HG03439 (cell line): ENCODE measurements around the gene MEIS3.
"Not testable (repeated sequence)": the region's sequence is repeated elsewhere in the genome, so short reads cannot be mapped to it uniquely, and the experiment has no call there.

ENCODE experiments used
- ATAC-seq: cut with Tn5 transposase; IDR thresholded peaks from one replicate; pipeline ENCODE4 v1.9.1; 2021; ENCODE audit warnings: mild to moderate bottlenecking, moderate library complexity; ENCODE audit not compliant: unreplicated experiment

MEIS3 gene

DNA sequence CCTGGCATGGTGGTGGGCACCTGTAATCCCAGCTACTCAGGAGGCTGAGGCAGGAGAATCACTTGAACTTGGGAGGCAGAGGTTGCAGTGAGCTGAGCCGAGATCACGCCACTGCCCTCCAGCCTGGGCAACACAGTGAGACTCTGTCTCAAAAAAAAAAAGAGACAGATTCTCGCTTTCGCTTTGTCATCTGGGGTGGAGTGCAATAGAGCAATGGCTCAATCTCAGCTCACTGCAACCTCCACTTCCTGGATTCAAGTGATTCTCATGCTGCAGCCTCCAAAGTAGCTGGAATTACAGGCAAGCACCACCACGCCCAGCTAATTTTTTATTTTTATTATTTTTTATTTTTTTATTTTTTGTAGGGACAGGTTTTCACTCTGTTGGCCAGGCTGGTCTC is 30.6 kb downstream of the MEIS3 start:
- ATAC-seq = not testable (repeated sequence)

DNA sequence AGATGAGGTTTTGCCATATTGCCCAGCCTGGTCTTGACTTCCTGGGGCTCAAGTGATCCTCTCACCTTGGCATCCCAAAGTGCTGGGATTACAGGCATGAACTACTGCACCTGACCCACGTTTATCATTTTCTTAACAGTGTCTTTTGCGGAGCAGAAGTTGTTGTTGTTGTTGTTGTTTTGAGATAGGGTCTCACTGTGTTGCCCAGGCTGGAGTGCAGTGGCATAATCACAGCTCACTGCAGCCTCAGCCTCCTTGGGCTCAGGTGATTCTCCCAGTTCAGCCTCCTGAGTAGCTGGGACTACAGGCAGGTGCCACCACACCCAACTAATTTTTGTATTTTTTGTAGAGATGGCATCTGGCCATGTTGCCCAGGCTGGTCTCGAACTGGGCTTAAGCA is 31.7 kb downstream of the MEIS3 start:
- not testable (repeated sequence) for ATAC-seq

DNA sequence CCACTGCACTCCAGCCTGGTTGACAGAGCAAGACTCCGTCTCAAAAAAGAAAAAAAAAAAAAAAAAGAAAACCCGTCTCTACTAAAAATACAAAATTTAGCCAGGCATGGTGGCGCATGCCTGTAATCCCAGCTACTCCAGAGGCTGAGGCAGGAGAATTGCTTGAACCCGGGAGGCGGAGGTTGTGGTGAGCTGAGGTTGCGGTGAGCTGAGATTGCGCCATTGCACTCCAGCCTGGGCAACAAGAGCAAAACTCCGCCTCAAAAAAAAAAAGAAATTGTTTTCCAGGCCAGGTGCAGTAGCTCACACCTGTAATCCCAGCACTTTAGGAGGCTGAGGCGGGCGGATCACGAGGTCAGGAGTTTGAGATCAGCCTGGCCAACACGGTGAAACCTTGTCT is 32.7 kb downstream of the MEIS3 start:
- not testable (repeated sequence) for ATAC-seq

DNA sequence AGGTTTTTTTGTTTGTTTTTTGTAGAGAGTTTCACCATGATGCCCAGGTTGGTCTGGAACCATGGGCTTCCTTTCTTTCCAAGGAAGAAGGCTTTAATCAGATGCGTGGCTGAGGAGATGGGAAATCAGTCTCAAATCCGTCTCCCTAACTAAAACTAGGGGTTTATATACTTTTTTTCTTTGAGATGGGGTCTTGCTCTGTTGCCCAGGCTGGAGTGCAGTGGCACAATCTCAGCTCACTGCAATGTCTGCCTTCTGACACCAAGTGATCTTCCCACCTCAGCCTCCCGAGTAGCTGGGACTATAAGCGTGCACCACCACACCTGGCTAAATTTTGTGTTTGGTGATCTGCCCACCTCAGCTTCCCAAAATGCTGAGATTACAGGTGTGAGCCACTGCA is 34.8 kb downstream of the MEIS3 start:
- not testable (repeated sequence) for ATAC-seq

DNA sequence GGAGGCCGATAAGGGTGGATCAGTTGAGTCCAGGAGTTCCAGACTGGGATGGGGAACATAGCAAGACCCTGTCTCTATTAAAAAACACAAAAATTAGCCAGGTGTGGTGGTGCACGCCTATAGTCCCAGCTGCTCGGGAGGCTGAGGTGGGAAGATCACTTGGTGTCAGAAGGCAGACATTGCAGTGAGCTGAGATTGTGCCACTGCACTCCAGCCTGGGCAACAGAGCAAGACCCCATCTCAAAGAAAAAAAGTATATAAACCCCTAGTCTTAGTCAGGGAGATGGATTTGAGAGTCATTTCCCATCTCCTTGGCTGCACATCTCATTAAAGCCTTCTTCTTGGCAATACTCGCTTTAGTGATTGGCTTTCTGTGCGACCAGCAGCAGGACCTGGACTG is 35.4 kb downstream of the MEIS3 start:
- ATAC-seq = not testable (repeated sequence)

DNA sequence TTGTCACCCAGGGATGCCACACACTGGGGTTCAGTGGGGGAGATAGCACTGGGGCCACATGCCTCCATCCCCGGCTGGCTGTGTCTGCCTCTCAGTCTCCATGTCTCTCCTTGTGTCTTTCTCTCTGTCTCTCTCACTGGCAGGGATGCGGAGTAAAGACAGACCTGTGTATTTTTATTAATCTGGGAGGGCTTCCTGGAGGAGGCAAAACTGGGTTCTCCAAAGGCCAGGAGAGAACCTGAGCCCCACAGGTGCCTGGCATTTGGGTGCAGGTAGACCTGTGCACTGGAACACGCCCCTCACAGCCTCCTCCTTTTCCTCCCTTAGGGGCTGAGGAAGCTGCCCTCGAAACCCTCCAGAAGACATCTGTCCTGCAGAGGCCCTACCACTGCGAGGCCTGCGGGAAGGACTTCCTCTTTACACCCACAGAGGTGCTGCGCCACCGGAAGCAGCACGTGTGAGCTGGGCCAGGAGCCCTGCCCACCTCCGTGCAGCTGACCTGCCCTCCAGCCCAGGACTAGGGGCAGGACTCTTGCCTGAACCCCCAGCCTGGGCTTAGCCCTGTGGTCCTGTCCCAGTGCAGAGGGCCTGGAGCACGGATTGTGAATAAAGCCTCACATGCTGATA is 37.6 kb downstream of the MEIS3 start:
- no peak for ATAC-seq

DNA sequence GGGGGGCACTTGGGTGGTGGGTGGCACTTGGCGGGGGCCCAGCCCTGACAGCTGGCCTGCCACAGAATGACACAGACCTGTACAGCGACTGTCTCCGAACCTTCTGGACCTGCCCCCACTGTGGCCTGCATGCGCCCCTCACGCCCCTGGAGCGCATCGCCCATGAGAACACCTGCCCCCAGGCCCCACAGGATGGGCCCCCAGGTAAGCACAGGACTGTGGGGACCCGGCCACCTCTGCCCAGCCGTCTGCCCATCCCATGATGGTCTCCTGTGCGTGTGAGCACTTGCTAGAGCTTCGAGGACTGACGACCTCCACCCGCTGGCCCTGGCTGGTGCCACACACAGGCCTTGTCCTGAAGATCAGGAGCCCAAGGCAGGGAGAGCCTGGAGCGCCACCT is 38.2 kb downstream of the MEIS3 start:
- ATAC-seq = no peak

DNA sequence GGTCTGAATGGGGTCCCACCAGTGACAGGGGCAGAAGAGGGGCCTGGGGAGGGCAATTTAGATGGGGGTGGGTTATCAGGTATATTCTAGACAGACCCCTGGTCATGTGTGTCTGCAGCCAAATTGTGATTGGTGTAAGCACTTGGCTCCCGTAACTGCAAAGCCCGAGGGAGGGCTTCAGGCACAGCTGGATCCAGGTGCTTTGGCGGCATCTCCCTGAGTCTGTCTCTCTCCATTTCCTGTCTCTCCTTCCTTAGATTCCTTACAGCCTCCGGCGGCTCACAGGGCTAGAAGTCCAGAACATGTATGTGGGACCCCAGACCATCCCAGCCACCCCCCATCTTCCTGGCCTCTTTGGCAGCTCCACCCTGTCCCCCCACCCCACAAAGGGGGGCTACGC is 38.8 kb downstream of the MEIS3 start:
- ATAC-seq = no peak

DNA sequence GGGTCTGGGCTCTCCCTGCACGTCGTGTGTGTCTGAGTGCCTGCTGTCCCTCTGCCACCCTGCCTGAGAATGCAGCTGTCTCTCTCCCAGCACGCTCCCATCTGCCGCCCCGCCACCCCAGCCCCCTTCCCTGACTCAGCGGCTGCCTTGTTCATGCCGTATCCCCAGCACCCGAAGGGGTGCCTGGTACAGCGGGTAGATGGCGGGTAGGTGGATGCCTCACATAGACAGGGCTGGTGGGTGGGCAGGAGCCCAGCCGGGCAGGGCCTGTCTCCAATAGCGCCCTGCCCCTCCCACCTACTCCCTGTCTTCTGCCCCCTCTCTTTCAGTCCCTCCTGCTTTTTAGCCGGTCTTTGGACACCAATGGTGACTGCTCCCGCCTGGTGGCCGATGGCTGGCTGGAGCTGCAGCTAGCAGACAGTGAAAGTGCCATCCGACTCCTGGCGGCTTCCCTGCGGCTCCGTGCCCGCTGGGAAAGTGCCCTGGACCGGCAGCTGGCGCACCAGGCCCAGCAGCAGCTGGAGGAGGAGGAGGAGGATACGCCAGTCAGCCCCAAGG is 39.9 kb downstream of the MEIS3 start:
- ATAC-seq = no peak

DNA sequence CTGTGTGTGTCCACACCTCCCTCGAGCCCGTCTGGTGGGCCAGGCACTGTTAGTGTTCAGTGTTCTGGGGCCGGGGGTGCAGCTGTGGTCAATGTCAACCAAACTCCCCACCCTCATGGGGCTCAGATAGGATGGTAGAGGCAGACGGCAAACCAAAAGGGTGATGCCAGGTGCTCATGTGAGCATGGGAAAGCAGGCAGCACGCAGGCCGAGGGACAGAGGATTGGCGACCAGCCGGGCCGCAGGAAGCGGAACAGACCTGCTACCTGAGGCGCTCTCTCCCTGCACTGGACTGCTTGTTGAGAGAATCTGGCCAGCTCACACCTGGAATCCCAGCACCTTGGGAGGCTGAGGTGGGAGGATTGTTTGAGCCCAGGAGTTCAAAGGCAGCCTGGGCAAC is 41.1 kb downstream of the MEIS3 start:
- ATAC-seq = no peak

DNA sequence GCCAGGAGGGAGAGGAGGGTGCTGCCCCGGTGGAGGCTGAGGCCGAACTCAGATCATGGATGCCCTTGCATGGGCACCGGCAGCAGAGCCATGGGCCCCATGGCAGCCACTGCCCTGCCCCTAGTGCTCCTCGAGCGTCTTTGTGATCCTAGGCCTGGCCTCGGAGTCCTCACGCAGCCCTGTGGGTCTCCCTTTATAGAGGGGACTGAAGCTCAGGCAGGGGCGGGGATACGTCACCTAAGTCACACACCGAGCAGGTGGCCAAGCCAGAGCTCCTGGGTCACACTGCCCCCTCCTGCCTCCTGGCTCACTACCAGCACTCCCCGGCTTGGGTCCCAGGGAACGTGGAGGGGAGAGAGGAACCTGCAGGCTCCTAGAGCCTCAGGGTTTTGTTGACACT is 41.5 kb downstream of the MEIS3 start:
- ATAC-seq = no peak

DNA sequence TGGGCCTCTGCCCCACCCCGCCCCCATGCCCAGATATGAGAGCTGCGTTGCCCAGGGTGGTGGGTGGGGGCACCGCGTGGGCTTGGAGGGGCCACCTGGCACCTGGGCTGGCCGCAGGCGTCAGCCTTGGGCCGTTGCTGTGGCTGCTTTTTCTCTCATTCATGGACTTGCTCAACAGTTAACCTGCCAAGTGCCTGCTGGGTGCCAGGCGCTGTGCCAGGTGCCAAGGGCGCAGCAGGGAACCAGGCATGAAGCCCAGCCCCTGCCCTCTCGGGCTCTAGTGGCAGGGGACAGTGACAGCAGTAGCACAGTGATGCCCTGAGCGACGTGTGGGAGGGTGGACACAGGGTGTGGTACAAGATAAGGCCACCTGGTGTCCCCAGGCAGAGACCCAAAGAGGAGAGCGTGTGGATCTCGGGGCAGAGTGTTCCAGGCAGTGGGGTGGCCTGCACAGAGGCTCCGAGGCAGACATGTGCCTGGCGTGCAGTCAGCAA is 42.1 kb downstream of the MEIS3 start:
- ATAC-seq = no peak

DNA sequence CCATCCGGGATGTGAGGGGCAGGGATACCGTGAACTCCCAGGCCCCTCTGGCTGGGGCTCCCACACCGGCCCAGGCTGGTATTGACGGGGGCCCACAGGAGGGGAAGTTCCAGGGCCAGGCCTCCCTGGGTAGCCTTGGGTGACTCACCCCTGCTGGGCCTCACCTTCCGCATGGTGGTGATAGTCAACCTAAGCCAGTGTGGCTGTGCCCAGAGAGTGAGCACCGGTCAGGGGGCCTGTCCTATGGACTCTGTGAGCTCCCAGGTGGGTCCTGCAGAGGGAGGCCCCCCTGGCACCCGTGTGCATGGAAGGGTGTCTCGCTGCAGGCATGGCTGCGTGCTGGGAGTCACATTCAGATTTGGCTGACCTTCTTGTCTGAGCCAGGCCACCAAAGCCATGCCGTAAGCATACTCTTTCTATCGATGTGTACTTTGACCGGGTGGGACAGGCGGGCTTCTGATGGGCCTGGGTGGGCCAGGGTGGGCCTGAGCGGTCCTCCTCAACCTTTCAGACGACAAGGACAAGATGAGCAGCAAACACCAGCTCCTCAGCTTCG is 42.7 kb downstream of the MEIS3 start:
- no peak for ATAC-seq

DNA sequence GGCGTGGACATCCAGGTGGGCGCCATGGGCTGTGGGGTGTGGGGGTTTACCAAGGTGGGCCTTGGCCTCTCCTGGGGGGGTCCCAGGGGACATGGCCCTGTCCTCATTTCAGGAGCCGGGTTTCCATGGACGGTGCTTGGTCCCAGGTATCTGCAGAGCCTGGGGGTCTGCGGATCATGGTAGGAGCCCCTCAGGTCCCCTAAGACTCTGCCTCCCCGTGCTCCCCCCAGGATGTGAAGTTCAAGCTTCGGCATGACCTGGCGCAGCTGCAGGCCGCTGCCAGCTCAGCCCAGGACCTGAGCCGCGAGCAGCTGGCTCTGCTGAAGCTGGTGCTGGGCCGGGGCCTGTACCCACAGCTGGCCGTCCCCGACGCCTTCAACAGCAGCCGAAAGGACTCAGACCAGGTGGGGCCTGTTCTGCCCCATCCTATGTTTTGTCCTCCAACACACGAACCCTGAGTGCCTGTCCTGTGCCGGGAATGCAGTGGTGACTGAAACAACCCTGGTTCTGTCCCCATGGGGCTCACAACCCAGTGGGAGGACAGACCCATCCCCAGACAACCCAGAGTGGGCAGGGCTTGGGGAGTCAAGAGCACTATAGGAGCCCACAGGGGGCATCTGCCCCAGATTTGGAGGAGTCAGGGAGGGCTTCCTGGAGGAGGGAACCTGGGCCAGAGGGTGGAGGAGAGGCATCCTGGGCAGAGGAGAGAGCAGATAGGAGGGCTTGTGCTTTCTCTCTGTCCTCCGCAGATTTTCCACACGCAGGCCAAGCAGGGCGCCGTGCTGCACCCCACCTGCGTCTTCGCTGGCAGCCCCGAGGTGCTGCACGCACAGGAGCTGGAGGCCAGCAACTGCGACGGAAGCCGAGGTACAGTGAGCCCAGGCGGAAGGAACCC is 43.4 kb downstream of the MEIS3 start:
- ATAC-seq = no peak

DNA sequence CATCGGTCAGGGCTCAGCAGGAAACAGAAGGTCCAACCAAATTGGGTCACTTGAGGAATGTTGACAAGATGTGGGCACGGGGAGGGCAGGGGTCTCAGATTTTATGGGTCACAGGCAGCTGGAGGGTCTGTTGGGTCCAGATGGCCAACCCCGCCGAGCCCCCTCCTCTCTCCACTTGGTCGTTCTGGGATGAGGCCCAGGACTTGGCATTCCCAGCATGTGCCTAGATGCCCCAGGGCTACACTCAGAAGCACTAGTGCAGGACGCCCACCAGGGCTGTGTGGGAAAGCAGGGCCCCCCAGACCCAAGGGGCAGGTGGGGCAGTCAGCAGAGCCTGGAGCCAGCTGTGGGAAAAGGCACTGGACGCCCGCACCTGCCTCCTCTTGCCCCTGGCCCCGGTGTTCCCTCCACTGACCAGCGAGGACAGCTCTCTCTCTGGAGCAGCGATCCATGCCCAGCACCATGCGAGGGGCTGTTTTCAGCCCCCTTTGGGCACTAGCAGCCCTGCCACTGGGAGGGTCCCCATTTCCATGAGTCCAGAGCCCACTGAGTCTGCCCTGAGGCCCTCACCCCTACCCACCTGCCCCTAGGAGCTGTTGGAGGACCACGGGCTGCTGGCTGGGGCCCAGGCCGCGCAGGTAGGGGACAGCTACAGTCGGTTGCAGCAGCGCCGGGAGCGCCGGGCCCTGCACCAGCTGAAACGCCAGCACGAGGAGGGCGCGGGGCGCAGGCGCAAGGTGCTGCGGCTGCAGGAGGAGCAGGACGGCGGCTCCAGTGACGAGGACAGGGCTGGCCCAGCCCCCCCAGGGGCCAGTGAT is 44.2 kb downstream of the MEIS3 start:
- no peak for ATAC-seq

DNA sequence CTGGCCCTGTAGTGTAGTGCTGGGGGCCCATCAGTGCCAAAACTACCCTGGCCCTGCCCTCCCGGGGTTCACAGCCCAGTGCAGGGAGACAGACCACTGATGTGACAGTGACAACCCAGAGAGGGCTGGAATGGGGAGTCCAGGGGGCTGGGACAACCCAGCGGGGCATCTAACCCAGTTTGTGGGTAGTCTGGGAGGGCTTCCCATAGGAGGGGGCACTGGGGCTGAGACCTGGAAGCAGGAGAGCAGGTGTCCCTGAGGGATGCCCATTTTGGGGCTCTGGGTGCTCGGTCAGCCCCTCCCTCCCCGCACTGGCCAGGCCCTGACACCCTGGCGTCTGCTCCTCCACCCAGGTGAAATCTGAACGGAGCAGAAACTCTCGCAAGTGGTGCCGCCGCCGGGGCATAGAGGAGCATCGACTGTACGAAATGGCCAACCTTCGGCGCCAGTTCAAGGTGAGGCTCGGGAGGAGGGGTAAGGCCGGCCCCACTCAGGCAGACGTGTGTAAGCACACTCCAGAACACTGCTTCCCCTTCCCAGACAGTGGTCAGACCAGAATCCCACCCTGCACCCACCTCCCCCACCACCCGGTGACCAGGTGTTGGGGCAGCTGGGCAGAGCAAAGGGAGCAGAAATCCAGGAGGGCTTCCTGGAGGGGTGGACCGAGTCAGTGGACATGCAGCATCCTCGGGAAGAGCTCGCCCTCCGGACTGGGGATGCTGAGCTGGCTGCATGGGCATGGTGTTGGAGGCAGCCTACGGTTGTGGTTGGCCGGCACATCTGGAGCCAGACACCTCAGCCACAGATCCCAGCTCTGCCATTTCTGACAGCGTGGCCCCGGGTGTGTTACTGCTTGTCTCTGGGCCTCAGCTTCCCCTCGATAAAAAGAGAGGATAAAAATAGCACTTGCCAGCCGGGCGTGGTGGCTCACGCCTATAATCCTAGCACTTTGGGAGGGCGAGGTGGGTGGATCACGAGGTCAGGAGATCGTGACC is 45.8 kb downstream of the MEIS3 start:
- ATAC-seq = no peak

DNA sequence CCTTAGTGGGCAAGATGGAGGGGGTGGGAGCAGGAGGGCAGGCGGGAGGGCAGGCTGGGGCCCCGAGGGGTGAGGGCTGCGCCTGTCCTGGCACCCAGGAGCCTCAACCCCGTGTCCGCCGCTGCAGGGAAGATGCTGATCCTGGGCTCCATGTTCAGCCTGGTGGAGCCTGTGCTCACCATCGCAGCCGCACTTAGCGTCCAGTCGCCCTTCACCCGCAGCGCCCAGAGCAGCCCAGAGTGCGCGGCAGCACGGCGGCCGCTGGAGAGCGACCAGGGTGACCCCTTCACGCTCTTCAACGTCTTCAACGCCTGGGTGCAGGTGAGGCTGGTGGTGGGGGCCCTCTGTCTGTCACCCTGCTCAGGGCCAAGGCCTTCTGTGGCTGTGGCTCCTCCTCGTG is 46.7 kb downstream of the MEIS3 start:
- no peak for ATAC-seq

DNA sequence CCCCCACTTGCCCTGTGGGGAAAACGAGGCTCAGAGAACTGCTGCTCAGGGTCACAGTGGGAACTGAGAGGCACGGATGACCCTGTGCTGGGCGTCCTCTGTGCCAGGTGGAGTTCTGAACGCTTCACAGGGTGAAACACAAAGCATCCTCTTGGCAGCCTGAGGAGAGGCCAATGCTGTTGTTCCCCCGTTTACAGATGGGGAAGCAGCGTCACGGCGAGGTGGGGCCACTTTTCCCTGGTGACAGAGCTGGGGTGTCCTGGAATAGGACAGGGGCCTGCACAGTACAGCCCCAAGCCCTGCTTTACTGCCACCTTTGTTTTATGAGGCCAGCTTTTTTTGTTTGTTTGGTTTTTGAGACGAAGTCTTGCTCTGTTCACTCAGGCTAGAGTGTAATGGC is 48.1 kb downstream of the MEIS3 start:
- ATAC-seq = no peak

DNA sequence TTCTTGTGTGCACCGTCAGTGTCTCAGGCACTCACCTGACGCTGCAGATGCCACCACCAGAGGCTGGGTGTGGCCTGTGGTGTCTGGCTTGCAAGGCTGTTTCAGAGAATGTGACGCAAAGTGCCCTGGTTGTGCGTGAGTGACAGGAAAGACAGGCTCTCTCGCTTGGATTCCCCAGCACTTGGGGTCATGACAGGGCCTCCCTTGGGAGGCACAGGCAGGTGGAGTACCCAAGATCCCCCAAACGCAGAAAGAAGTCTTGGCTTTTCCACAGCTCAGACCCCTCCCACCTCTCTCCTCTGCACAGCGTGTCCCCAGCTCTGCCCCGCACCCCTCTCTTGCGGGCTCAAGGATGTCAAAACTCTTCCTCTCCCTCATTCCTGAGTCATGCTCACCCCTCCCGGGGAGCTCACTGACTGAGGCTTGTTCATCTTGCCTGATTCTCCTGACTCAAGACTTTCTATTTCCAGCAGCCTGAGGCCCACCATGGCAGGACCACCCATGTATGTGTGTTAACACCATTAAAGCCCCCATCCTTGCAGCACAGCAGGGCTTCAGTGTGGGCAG is 49.2 kb downstream of the MEIS3 start:
- ATAC-seq = no peak
